GM18861 (cell line): ENCODE results near the gene ANKRD31.

Experiments
- ATAC-seq: cut with Tn5 transposase; IDR thresholded peaks from one replicate; pipeline ENCODE4 v1.9.1; 2021; ENCODE audit not compliant: unreplicated experiment

Gene ANKRD31

GRCh38 chr5:75040973-75041372 lies 195.7 kb downstream of the ANKRD31 start:
- ATAC-seq: no peak

- ATAC-seq: no peak
These were observed 199.6 kb downstream of the ANKRD31 start for GRCh38 chr5:75037106-75037505.

GRCh38 chr5:75034137-75034739 lies 202.4 kb downstream of the ANKRD31 start:
- no peak for ATAC-seq

- no peak for ATAC-seq
These were observed 205.3 kb downstream of the ANKRD31 start for GRCh38 chr5:75031366-75031765.

GRCh38 chr5:75028090-75028489 lies 208.6 kb downstream of the ANKRD31 start:
- ATAC-seq: no peak

GRCh38 chr5:75023368-75024159 lies 213.1 kb downstream of the ANKRD31 start:
- ATAC-seq: no peak

- ATAC-seq: no peak
These were observed 214.9 kb downstream of the ANKRD31 start for GRCh38 chr5:75021800-75022199.

GRCh38 chr5:75021219-75021618 lies 215.5 kb downstream of the ANKRD31 start:
- ATAC-seq: no peak

- ATAC-seq: no peak
These were observed 216.5 kb downstream of the ANKRD31 start for GRCh38 chr5:75020016-75020656.

GRCh38 chr5:75018805-75019587 lies 217.7 kb downstream of the ANKRD31 start:
- no peak for ATAC-seq
